Measurements from ENCODE around the gene SCGB3A1.

- TF ChIP-seq POLR2A (IDR thresholded peaks at IDR 0.05) (no peak), CTCF (IDR thresholded peaks at IDR 0.05) (no peak)
Observed at GRCh38 chr5:180602481-180603075, 11.3 kb upstream of the SCGB3A1 start.

Data from prostate gland (tissue), 2 donors.